HT-29 (cell line): ENCODE measurements around the gene DPM1. TPM values are rescaled to one million over a fixed set of nuclear protein-coding genes. Genes with fewer than 3 reads are reported as not detected.
"Not testable (repeated sequence)": the region's sequence is repeated elsewhere in the genome, so short reads cannot be mapped to it uniquely, and the experiment has no call there.

Source experiments
- DNase-seq: peaks from one replicate; pipeline ENCODE4 v3.0.0-alpha.2; 2015; ENCODE audit warnings: low spot score
- total RNA-seq: library from RNA; depleted of rRNA; stranded (reverse); fragments of >200 nt; shearing (Covaris generic); gene quantifications from 2 replicates; pipeline ENCODE4 v1.2.3, GENCODE V29; 2014

DPM1 gene
- total RNA-seq, 1 experiment from 2014 or later, result 69.7 TPM

DNA sequence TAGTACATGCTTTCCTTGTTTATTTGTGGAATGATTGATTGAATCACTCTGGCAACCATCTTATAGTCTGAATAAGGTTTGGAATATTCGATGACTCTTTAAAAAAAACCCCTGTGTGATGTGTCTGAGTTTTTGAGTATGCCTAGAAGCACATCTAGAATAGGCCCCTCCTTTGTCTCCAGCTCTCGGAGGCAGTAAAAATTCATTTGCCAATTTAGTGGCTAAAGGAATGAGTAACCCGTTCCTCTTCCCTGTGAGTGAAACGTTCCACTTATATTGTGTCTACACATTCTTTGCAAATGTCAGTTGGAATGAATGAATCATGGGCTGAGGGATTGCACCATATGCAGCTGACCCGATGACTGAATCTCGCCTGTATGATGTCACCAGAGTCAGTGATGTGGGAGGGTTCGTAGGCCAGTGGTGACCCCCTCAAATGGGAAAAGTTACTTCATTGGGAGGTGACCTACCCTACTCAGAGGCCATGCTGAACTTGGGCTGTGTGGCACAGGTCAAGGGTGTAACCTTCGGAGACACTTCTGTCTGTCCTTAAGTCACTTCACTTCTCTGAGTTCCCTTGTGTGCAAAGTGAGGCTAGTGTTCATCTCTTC lies 21.8 kb upstream of the DPM1 start:
- peak; percentile 21 for DNase-seq

DNA sequence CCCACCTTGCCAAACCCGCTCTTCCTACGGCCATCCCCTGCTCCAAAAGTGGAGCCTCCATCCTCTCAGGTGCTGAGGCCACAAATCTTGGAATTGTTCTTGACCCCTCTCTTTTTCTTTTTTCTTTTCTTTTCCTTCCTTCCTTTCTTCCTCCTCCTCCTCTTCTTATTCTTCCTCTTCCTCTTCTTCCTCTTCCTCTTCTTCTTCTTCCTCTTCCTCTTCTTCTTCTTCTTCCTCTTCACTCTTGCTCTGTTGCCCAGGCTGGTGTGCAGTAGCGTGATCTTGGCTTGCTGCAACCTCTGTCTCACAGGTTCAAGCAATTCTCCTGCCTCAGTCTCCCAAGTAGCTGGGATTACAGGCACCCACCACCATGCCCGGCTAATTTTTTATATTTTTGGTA lies 20.2 kb upstream of the DPM1 start:
- not testable (repeated sequence) for DNase-seq

DNA sequence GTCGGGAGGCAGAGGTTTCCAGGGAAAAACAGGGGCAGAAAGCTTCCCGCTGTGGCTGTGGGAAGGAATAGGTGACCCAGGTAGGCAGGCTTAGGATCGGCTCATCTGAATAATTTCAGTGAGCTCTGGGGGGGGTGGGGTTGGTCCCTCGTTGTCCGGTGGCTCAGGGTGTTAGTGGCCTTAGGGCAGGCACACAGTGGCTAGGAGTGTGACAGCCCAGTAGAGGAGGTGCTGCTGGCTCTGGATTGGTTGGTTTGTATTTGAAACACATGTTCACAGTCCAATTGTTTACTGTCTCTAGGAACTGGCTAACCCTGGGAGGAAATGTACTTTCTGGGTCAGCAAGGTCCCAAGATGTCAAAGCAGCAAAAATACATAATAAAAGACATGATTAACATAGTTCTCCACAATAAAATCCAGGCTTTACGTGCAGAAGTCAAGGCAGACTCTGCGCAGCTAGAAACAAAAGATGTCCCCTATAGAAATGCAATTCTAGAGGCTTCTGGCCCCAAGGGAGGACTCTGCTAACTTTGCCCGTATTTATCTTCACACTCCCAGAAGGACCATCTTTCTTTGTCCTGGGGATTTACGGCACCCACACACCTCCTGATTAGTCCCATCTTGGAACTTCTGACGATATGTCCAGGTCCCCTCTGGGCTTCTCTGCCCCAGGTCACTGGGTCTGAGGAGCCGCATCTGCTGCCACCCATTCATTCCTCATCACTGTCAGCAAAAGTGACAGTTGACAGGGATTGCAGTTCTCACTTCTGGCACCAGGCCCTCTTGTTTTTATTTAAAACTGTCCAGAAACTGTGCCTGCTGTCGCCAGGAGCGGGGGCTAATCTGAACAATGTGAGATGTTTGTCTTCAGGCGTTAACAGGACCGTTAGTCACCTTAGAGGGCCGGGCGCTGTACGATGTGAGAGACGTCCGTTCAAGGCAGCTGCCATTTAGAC lies 19.0 kb upstream of the DPM1 start:
- DNase-seq, result no peak

DNA sequence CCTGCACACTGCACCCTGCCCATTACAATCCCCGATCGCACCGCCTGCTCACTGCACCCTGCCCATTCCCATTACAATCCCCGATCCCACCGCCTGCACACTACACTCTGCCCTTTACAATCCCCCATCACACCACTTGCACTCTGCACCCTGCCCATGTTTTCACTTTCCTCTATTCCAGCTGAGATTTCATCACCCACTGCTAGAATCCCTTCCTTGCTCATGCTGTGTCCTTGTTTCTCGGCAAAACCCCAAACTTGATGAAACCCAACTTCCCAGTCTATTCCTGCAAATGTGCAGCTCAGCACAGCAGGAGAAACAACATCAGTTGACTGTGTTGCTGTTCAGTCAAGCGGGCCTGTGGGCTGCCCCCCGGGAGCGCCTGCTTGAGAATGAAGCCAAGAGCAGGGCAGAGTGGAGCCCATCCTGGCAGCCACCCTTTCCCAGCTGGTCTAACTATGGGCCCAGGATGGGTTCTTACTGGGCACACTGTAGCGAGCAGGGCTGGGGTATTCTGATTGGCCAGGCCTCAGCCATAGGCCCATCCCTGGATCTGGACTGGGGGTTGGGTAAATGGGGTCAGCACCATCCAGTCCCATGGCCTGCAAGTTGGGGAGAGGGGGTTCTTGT lies 17.5 kb upstream of the DPM1 start:
- no peak for DNase-seq

DNA sequence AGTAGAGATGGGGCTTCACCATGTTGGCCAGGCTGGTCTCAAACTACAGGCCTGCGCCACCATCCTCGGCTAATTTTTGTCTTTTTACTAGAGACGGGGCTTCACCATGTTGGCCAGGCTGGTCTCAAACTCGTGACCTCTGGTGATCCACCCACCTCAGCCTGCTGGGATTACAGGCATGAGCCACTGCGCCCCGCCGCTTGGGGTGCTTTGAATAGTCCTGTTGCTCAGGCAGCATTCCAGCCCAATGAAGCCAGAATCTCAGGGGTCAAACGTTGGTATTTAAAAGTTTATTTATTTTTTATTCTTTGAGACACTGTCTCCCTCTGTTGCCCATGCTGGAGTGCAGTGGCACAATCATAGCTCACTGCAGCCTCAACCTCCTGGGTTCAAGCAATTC lies 11.6 kb upstream of the DPM1 start:
- DNase-seq, result no peak

DNA sequence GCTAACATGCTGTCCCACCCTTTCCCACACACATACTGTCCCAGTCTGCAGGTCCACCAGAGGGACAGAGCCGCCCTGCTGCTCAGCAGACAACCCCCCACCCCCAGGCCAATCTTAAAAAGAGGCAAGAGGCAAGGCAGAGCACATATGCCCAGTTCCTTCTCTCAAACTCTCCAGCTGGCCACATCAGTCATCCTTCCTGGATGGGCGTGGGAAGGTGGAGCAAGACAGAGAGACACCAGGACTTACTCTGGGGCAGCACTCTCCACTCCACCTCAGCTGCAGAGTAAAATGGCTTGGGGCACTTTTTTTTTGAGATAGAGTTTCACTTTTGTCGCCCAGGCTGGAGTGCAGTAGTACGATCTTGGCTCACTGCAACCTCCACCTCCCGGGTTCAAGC lies 11.1 kb upstream of the DPM1 start:
- no peak for DNase-seq

DNA sequence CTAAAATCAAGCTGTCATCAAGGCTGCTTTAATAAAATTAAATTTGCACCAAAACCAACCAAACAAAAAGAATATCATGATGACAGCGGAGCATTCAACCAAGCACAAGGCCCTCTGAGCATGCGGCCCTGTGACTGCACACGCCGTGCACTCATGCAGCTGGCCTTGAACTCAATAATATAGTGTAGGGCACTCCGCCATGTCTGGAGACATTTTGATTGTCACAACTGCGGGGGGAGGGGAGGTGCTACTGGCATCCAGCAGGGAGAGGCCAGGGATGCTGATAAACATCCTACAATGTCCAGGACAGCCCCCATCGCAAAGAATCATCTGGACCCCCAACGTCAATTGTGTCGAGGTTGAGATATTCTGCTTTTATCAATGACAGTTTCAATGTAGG lies 10.0 kb upstream of the DPM1 start:
- no peak for DNase-seq

DNA sequence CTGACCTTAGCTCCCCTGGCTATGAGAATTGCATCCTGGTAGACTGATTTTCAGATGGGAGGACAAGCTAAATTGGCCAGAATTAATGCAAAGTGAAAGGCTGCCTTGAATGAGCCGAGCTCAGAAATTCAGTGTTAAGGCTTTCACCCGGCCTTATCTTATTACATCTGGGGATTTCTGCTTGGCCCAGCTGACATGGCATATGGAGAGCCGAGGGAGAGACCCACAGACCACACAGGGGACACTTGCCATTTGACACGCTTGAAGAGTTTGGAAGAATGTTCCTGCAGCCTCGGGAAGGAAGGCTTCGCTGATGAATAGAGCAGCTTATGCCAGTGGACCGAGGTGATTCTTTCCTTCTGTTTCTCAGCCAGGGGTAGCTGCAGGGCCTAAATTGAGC lies 9.3 kb upstream of the DPM1 start:
- DNase-seq, result no peak

DNA sequence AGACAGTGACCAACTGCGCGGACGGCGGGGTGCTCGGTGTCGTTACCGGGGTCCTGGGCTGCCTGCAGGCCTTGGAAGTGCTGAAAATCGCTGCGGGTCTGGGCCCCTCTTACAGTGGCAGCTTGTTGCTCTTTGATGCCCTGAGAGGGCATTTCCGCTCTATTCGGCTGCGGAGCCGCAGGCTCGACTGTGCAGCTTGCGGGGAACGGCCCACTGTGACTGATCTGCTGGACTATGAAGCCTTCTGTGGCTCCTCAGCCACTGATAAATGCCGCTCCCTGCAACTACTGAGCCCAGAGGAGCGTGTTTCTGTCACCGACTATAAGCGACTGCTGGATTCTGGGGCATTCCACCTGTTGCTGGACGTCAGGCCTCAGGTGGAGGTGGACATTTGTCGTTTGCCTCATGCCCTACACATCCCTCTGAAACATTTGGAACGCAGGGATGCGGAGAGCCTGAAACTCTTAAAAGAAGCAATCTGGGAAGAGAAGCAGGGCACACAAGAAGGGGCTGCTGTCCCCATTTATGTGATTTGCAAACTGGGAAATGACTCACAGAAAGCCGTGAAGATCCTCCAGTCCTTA lies 1.3 kb upstream of the DPM1 start:
- no peak for DNase-seq

DNA sequence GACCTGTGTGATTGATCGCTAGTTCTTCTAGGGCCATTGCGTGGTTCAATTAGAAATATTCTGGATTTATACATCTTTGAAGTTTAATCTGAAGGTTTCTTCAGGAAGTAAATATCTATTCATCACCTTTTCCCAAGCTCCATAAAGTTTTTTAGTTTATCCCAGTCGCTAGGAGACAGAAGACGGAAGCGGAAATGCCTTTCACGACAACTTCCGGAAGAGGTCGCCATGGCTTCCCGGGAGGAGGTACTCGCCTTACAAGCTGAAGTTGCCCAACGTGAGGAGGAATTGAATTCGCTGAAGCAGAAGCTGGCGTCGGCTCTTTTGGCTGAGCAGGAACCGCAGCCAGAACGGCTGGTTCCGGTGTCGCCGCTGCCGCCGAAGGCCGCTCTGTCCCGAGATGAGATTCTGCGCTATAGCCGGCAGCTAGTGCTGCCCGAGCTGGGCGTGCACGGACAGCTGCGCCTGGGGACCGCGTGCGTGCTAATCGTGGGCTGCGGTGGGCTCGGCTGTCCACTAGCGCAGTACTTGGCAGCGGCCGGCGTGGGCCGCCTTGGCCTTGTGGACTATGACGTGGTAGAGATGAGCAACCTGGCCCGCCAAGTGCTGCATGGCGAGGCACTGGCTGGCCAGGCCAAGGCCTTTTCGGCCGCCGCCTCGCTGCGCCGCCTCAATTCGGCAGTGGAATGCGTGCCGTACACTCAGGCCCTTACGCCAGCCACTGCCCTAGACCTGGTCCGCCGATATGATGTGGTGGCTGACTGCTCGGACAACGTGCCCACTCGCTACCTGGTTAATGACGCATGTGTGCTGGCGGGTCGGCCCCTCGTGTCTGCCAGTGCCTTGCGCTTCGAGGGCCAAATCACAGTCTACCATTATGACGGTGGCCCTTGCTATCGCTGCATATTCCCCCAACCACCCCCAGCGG lies 547 bp upstream of the DPM1 start, which contains the start of gene MOCS3:
Gene MOCS3 (plus strand): TSS at position 204 of the 928 bp plus-strand sequence. CDS start 25 bp downstream, at position 229.
- peak; percentile 99 for DNase-seq

DNA sequence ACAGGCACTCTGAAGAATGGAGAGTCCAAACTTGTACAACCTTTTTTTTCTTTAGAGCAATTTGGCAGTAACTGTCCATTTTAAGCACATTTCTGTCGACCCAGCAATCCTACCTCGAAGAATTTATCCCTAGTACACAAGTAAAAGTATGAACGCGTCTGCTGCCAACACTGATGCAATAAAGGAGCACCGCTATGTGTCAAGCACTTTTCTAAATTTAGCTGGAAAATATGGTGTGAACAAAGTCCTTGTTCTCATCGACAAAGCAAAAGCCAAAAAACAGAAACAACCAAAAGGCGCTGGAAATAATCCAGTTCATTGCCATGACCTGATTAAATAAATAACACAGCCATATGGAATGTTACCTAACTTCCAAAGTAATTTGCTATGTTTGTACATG lies 1.1 kb downstream of the DPM1 start:
- peak; percentile 37 for DNase-seq

DNA sequence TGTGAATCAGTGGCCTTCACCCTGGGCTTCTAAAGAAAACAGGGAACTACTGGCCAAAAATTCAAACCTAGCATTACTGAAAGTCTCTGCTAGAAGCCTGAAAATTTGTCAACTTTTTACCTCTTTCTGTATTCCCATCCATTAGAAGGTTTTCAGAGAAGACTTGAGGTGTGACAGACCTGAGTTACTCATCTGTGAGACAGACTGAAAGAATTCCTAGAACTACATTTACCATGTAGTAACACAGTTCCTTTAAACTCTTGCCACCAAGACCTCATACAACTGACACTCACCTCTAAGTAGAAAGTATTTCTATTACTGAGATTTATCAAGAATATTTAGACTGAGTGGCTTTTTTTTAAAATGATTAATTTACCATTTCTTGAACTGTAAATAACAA lies 4.5 kb downstream of the DPM1 start:
- no peak for DNase-seq

DNA sequence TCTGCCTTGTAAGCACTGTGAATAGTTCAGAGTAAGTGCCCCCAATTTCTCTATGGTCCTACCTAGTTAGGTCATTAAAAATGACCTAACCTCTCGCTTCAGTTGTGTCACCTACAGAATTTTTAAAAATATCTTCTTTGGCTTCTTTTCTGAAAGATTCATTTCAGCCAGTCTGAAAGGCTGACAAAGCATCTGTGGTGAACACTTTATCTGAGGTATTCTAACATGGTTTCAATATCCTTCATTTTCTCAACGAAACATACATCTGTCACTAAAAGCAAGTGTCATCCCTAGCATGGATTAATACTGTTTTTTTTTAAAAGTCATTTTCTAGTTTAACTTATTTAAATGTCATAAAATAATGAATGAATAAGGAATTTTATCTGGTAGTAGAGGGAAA lies 5.1 kb downstream of the DPM1 start:
- DNase-seq, result no peak

DNA sequence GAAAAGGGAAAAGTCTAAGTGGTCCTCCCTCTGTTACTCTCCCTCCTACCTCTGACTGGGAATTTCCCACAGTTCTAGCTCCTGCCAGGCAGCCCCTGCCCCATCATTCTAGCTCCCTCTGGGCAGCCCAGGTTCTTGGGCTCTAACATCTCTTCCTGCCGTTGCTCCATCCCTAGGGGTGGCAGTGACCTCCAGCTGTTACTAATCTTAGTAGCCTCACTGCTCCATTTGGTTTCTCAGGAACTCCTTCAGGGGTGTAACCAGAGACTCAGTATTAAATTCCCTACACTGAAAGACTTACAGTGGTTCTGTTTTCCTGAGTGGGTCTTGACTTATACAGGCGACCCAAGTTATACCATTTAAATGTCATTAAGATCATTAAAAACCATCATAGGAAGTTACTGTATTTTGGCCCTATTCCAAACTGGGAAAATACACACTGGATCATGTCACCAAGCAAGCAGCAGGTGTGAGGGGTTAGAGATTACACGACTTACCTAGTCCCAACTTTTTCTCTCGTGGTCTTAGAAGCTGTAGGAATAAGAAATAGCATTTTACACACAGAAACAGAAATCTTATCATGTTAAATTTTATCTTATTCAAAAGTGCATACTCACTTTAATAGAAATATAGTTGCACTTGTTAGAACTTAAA lies 10.1 kb downstream of the DPM1 start:
- DNase-seq, result no peak

DNA sequence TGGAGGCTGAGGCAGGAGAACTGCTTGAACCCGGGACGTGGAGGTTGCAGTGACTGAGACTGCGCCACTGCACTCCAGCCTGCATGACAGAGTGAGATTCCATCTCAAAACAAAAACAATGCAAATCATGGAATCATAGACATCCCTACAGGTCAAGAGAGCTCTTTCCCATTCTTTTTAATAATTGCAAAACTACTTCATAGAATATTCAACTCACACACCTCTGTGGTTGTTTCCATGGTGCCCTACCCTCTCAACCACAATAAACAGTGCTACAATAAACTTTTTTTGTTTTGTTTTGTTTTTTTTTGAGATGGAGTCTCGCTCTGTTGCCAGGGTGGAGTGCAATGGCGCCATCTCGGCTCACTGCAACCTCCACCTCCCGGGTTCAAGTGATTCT lies 15.3 kb downstream of the DPM1 start:
- no peak for DNase-seq

DNA sequence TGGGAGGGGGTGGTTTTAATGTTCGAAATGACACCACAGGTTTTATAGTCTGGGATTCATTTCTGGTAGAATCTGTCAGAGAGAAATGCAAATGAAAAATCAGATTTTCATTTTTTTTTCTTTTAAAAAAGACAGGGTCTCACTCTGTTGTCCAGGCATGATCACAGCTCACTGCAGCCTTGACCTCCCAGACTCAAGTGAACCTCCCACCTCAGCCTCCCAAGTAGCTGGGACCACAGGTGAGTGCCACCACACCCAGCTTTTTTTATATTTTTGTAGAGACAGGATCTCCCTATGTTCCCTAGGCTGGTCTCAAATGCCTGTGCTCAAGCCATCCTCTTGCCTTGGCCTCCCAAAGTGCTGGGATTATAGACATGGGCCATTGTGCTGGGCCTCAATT lies 24.7 kb downstream of the DPM1 start:
- no peak for DNase-seq

DNA sequence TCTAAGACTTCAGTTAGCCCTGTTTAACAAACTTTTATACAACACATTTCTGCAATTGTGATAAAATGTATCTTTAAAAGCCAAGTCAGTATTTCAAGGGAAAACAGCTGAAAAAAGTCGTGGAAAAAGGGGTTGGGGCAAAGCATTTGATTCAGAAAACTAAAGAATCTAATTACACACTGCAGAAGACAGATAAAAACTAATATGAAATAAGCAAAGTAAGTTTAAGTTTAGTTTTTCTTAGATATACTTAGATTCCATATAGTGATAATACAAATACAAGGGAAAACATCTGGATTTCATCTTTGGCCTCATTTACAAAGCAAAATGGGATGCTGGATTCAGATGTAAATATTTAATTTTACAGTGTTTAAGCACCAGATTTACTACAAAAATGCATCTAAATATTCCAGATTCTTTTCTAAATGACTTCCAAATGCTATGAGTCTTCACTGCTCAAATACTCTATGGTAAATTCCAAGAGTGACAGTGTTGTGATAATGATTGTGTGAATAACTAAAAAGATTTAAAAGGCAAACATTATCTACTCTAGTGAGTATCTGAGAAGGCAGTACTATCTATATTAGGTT lies 25.5 kb downstream of the DPM1 start:
- no peak for DNase-seq

DNA sequence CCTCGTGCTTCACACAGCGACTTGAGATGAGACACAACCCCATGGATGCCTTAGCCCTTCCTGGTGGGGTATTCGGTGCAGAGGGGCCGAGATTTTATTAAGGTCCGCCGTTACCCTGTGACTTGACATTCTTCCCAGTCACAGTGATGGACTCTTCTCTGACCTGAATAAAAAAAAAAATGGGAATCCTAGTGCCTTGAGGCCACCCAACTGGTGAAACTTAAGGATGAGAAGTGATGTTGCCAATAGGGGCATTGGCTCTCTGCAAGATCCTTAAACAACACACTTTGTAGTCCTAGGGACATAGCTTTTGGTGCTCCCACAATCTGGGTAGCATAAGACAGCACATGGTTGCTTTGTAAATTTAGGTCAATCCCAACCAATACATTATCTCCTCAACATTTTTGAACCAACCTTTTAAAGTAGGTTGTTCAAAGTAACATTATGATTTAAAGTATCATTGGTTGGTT lies 26.3 kb downstream of the DPM1 start:
- no peak for DNase-seq

DNA sequence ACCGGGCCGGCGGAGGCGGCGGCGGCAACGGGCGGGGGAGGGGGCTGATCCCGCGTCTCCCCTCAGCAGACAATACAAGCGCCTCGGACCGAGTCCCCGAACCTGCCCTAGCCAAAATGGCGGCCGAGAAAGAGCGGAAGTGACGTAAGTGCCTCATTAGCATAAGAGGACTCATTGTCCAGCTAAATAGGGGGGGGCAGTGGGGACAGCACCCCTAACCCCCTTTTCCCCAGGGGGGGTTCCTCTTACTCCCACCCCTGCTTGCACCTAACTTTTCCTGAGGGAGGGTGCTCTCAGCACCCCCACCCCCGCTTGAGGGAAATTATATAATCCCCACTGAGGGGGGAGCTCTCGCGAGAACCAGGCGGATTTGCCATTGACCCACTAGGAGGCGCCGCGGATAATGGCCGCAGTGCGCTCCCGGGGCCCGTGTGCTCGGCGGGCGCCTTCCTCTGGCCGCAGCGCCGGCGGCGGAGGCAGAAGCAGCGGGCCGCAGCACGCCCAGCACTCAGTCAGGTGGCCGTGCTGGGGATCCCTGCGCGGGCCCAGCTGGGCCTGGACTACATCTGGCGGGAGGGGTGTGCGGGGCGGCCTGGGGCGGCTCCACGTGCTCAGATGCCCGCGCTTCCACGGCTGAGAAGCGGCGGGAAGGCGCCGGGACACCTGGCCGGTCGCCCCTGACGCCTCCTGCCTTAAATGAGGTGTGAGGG lies 26.9 kb downstream of the DPM1 start, which contains the start of gene ADNP:
Gene ADNP (minus strand): TSS at position 132 of the 710 bp plus-strand sequence. CDS start 27,441 bp downstream, outside the sequence.
- DNase-seq, result peak; percentile 98
